Gastrocnemius medialis (tissue), 4 donors: ENCODE data around the gene IFNL4.

ENCODE experiments used
- POLR2A ChIP-seq, 2 donors: fragments of 450-650 bp; IDR thresholded peaks; one replicate each; pipeline ENCODE4 v1.6.1; 2017; ENCODE audit warnings: antibody characterized with exemption in 2 of 2, mild to moderate bottlenecking in 2 of 2, moderate library complexity in 2 of 2
- TF ChIP-seq, protein P1 (sequence below), 5 experiments: fragments of 450-650 bp in 3 of 5; fragments of 200-600 bp in 2 of 5; sonication (generic) in 2 of 5; IDR thresholded peaks in 4 of 5; conservative IDR thresholded peaks in 1 of 5; 1 replicate in 4 of 5; 2 replicates in 1 of 5; pipeline ENCODE4 v1.5.1; 2016 to 2019; ENCODE audit warnings: antibody characterized with exemption in 5 of 5, mild to moderate bottlenecking in 3 of 5, moderate library complexity in 3 of 5

DNA sequence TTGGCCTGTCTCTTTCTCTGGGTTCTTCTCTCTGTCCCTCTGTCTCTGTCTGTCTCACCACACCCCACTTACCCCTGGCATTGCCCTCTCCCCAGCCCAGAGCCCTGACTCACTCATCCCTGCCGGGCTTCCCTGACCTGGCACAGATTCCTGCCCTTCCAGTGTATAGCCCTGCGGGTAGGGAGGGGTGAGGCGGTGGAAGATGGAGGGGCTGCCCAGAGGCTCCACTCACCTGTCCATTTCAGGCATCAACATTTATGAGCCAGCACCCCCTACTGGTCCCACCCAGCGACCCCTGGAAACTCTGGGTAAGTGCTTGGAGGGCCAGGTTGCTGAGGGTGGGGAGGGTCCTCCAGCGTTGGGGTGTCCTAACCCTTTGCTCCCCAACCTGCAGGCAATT, 50.8 kb downstream of the IFNL4 start:
- TF ChIP-seq, protein P1, sequence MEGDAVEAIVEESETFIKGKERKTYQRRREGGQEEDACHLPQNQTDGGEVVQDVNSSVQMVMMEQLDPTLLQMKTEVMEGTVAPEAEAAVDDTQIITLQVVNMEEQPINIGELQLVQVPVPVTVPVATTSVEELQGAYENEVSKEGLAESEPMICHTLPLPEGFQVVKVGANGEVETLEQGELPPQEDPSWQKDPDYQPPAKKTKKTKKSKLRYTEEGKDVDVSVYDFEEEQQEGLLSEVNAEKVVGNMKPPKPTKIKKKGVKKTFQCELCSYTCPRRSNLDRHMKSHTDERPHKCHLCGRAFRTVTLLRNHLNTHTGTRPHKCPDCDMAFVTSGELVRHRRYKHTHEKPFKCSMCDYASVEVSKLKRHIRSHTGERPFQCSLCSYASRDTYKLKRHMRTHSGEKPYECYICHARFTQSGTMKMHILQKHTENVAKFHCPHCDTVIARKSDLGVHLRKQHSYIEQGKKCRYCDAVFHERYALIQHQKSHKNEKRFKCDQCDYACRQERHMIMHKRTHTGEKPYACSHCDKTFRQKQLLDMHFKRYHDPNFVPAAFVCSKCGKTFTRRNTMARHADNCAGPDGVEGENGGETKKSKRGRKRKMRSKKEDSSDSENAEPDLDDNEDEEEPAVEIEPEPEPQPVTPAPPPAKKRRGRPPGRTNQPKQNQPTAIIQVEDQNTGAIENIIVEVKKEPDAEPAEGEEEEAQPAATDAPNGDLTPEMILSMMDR (IDR thresholded peaks at IDR 0.05 in 4 of 5, conservative IDR thresholded peaks at IDR 0.05 in 1 of 5): no peak
- TF ChIP-seq POLR2A (IDR thresholded peaks at IDR 0.05): no peak
